A673 (cell line): ENCODE results near the gene AUP1. TPM values are rescaled to one million over a fixed set of nuclear protein-coding genes. Genes with fewer than 3 reads are reported as not detected.
A peak's percentile ranks its signal among the peaks of the same experiment; 100 is the strongest.

Source experiments
- BruUV-seq: library from RNA; stranded (reverse); fragments of 400-500 nt; replicated peaks from 2 replicates; lab custom pipeline; 2021; lab: Mats Ljungman, UMichigan
- CTCF ChIA-PET: fragments of 300-600 bp; sonication (Branson Sonifier 250); formaldehyde crosslinking; loops from one replicate; lab custom pipeline; 2022; ENCODE audit warnings: antibody characterized with exemption; lab: Charles Lee
- POLR2A ChIA-PET: fragments of 300-600 bp; sonication (Branson Sonifier 250); formaldehyde crosslinking; loops from one replicate; lab custom pipeline; 2022; ENCODE audit warnings: antibody characterized with exemption; ENCODE audit not compliant: low non-redundant PET; lab: Charles Lee
- DNase-seq: peaks from one replicate; pipeline ENCODE4 v3.0.0-alpha.2; 2015; ENCODE audit warnings: low spot score
- H3K27ac ChIP-seq: fragments of 200-600 bp; sonication (generic); 2 replicates; pipeline ENCODE4 v1.5.1; 2016; ENCODE audit warnings: mixed run types, low read depth, mild to moderate bottlenecking, mixed read lengths, antibody characterized with exemption, low read length; ENCODE audit not compliant: poor library complexity, severe bottlenecking
- H3K27me3 ChIP-seq: fragments of 200-600 bp; sonication (generic); replicated peaks from 2 replicates; pipeline ENCODE4 v1.6.1; 2017; ENCODE audit warnings: mixed run types, low read depth, mild to moderate bottlenecking, mixed read lengths, antibody characterized with exemption, low read length; ENCODE audit not compliant: insufficient read depth, poor library complexity
- H3K36me3 ChIP-seq: fragments of 200-600 bp; sonication (generic); 2 replicates; pipeline ENCODE4 v1.6.1; 2016; ENCODE audit warnings: mixed run types, mild to moderate bottlenecking, mixed read lengths, antibody characterized with exemption, low read length; ENCODE audit not compliant: insufficient read depth, poor library complexity, severe bottlenecking
- H3K4me1 ChIP-seq: fragments of 200-600 bp; sonication (generic); 2 replicates; pipeline ENCODE4 v1.6.1; 2017; ENCODE audit warnings: mixed run types, mild to moderate bottlenecking, mixed read lengths, antibody characterized with exemption, low read length; ENCODE audit not compliant: insufficient read depth, poor library complexity, severe bottlenecking
- H3K4me3 ChIP-seq: fragments of 200-600 bp; sonication (generic); 2 replicates; pipeline ENCODE4 v1.5.1; 2016; ENCODE audit warnings: low read depth, mixed run types, mild to moderate bottlenecking, mixed read lengths, low read length; ENCODE audit not compliant: poor library complexity, severe bottlenecking
- H3K9me3 ChIP-seq: fragments of 200-600 bp; sonication (generic); 2 replicates; pipeline ENCODE4 v1.6.1; 2016; ENCODE audit warnings: mixed run types, low read depth, mild to moderate bottlenecking, mixed read lengths, antibody characterized with exemption, low read length; ENCODE audit not compliant: poor library complexity, severe bottlenecking
- CTCF ChIP-seq: fragments of 300-800, 200-600 bp; sonication (generic); conservative IDR thresholded peaks from 2 replicates; pipeline ENCODE4 v1.5.1; 2017; ENCODE audit warnings: low read depth, mild to moderate bottlenecking, antibody characterized with exemption, low read length, moderate library complexity, mixed read lengths
- EZH2 ChIP-seq: fragments of 200-600 bp; sonication (generic); IDR thresholded peaks from 2 replicates; pipeline ENCODE4 v1.6.1; 2017; ENCODE audit warnings: borderline replicate concordance, low read depth, mild to moderate bottlenecking, mixed read lengths, antibody characterized with exemption, low read length; ENCODE audit not compliant: poor library complexity, severe bottlenecking
- intact Hi-C: fragments of 100-400 bp; cut with micrococcal nuclease; formaldehyde crosslinking; loops from one replicate; pipeline ENCODE4 v1.10.0; 2022; ENCODE audit not compliant: unreplicated experiment
- total RNA-seq: library from RNA; stranded (reverse); gene quantifications from 2 replicates; pipeline ENCODE4 v1.2.3, GENCODE V29; 2021

The AUP1 gene
- total RNA-seq, 1 experiment from 2014 or later: 126 TPM

- no peak overlapping the region for H3K27ac ChIP-seq
- no peak overlapping the region for H3K4me3 ChIP-seq
- peaks cover 8% of the 10 kb centered on the region for H3K36me3 ChIP-seq
- peaks cover 28% of the 10 kb centered on the region for H3K27me3 ChIP-seq
- ChIA-PET CTCF (no interaction called here), POLR2A (no interaction called here)
- H3K4me1 ChIP-seq: peaks cover 34% of the 10 kb centered on the region
- no peaks in the 10 kb centered on the region for H3K9me3 ChIP-seq
- DNase-seq: no peak
- intact Hi-C loops: no loop called here
- no peak for TF ChIP-seq EZH2
- TF ChIP-seq CTCF: no peak
- no TSS peak for BruUV-seq
These were observed 19.2 kb downstream of the AUP1 start for GRCh38 chr2:74510272-74510671.

GRCh38 chr2:74507926-74508520 is 21.5 kb downstream of the AUP1 start:
- Histone ChIP-seq H3K27ac (peak overlapping the region; percentile 97), H3K9me3 (no peaks in the 10 kb centered on the region), H3K4me3 (peak overlapping the region; percentile 63), H3K4me1 (peaks cover 15% of the 10 kb centered on the region), H3K36me3 (peaks cover 14% of the 10 kb centered on the region), H3K27me3 (peaks cover 5% of the 10 kb centered on the region)
- peak; percentile 89 for DNase-seq
- POLR2A ChIA-PET: no interaction called here
- TF ChIP-seq EZH2 (no peak), CTCF (no peak)
- CTCF ChIA-PET: interaction anchor here (1.1 kb wide), 1 partner anchor 25 kb away, joined by 3 read pairs; the partner anchor contains the start of genes CCDC142 and TTC31
- intact Hi-C loops: loop anchor here (2.0 kb wide), 1 partner anchor 21 kb away; the partner anchor contains the start of genes AUP1 and HTRA2
- no TSS peak for BruUV-seq

GRCh38 chr2:74507145-74507925 is 22.2 kb downstream of the AUP1 start, which contains the start of gene PCGF1:
Gene PCGF1, minus strand, starts transcription at chr2:74507695. Its CDS starts 27 bp downstream, at chr2:74507668.
- H3K27me3 ChIP-seq: no peaks in the 10 kb centered on the region
- ChIA-PET CTCF (interaction anchor here (0.6 to 1.1 kb wide), 2 partner anchors 24 to 25 kb away, joined by 3 read pairs; partner anchors contain the start of genes CCDC142 and TTC31), POLR2A (interaction anchor here (0.6 to 0.8 kb wide), 2 partner anchors 25 to 41 kb away, joined by 4 to 13 read pairs; partner anchors contain the start of genes CCDC142 and TTC31)
- no TSS peak for BruUV-seq
- no peak for TF ChIP-seq EZH2
- TF ChIP-seq CTCF: peak; percentile 72
- peak within 1 kb of the TSS; percentile 97 for H3K27ac ChIP-seq
- no peaks in the 10 kb centered on the region for H3K9me3 ChIP-seq
- peaks cover 13% of the 10 kb centered on the region for H3K4me1 ChIP-seq
- intact Hi-C loops: loop anchor here (2.0 kb wide), 1 partner anchor 21 kb away; the partner anchor contains the start of genes AUP1 and HTRA2
- H3K4me3 ChIP-seq: peak within 1 kb of the TSS; percentile 63
- H3K36me3 ChIP-seq: peaks cover 14% of the 10 kb centered on the region
- DNase-seq: peak; percentile 99
